HG03139 (cell line): Measurements from ENCODE around the gene TEX14.

ENCODE experiments used
- ATAC-seq: cut with Tn5 transposase; IDR thresholded peaks from one replicate; pipeline ENCODE4 v1.9.1; 2021; ENCODE audit not compliant: unreplicated experiment

Gene TEX14

DNA sequence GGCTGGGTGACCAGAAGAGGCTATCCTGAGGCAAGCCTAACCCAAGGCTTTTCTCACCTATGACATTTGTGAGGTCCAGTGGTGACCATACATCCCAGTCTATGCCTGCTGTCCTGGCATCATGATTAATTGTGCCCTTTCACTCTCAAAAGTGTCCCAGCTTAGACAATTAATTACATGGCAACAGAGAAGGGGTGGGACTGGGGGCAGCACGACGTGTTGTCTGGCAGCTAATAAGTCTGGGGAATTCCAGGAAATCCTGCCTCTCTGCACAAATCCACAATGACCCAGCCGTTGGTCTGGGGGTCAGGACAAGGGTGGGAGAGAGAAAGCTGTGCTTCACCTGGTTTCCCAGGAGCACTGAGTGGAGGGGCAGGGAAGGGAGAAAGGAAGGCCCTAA, 163.4 kb downstream of the TEX14 start:
- no peak for ATAC-seq

- ATAC-seq = no peak
These were observed 163.9 kb downstream of the TEX14 start for GRCh38 chr17:58527949-58528348.

GRCh38 chr17:58527306-58527705, 164.5 kb downstream of the TEX14 start:
- no peak for ATAC-seq

DNA sequence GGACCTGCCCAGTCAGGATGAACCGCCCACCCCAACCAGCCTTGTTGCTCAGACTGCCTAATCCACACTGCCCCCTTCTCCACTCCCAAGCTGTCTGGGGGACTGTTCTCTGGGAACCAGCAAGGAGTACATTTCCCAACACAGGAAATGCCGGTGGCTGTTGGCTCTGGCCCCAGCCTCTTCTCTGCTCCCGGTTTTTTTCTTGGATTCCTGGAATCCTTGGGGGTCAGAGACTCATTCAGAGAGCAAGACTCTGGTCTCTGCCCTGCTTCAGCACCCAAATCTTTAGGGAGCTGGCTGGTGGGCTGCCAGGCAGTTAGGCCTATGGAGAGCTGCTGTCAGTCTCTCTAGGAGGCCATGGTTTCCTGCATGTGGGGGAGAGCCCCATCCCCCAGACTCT, 166.6 kb downstream of the TEX14 start:
- ATAC-seq = no peak

DNA sequence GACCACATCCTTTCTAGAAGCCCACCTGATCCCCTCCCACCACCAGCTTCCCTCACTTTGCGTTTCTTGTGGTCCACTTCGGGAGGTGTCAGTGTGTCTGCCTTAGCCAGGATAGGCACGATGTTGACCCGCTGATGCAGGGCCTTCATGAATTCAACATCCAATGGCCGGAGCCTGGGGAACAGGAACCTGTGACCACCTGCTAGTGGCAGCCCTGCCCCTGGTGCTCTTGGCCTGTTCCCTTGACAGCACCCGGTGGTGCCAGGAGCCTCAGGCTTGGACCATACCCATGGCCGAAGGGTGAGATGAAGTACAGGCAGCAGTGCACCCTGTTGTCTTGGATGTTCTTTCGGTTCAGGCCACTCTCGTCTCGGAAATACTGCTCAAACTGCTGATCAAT, 170.2 kb downstream of the TEX14 start:
- ATAC-seq = no peak

DNA sequence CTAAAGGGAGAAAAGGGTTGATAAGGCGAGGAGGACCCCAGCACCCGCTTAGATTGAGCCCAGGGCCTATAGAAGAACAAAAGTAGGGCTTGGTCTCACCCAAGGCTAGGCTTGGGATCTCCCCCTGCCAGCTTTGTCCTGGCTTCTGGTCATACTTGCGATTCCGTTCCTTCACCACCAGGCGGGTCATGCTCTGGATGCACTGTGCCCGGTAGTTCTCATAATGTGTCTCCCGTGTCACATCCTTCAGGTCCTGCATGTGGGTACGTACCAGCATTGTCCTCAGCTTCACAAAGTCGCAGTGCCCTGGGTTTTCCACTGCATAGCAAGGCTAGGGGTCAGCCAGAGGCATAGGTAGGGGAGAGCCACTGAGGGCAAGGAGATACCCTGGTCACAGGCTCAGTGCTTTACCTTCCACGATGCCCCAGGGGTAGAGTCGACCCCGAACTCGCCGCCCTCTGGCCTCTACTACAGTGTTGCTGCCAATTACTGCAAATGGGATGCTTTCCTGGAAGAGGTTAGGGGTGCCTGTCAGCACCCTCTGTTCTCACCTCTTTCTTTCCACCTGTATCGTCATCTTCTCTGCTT, 170.9 kb downstream of the TEX14 start:
- no peak for ATAC-seq

- ATAC-seq = peak; percentile 74
These were observed 173.8 kb downstream of the TEX14 start for GRCh38 chr17:58517928-58518609.

- no peak for ATAC-seq
These were observed 174.4 kb downstream of the TEX14 start for GRCh38 chr17:58517378-58517927.

DNA sequence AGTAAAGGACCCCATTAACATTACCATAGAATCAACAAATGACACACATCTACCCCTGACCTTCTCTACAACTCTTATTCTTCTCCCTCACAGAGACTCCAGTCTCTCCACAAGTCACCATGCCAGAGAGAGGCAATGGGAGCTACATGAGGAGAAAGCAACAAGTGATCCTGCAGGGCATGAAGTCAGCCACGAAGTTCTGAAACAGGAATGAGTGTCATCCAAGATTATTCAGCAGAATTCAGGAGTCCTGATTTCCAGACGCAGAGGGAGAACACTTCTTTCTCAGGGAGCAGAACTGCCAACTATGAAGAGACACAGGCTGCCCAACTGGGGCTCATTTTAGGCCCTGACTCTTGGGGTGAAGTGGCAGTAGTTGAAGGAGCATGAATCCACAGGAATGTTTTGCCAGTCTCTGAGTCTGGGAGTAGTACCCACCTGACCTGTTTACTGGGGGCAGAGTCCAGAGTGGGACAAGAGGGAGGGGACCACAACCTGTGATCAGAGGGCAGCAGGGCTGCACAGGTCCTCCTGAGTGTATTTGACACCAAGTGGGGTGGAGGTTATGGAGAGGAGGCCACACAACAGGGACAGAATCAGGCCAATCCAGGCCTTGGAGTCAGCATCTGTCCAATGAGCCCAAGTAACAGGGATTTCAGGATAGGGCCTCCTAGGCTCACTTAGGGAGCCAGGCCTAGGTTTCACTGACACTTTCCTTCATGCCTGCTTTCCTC, 175.0 kb downstream of the TEX14 start:
- ATAC-seq = no peak

- no peak for ATAC-seq
These were observed 176.6 kb downstream of the TEX14 start for GRCh38 chr17:58515286-58515685.

DNA sequence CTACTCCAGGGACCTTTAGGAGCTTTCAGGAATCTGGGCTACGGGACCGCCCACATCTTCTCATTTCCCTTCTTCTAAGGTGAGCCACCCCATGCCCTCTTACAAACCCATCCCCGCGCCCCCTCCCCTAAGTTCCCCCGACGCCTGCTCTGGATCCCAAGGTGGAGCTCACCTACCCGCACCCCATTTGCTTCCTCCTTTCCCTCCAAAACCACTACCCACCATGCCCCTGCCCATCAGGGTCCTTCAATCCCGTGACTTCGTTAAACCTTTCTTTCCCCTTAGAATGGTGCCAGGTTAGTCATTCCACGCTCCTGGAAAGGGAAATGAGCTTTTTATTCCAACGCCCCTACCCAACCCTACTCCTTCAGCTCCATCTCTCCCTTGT, 177.1 kb downstream of the TEX14 start:
- no peak for ATAC-seq

DNA sequence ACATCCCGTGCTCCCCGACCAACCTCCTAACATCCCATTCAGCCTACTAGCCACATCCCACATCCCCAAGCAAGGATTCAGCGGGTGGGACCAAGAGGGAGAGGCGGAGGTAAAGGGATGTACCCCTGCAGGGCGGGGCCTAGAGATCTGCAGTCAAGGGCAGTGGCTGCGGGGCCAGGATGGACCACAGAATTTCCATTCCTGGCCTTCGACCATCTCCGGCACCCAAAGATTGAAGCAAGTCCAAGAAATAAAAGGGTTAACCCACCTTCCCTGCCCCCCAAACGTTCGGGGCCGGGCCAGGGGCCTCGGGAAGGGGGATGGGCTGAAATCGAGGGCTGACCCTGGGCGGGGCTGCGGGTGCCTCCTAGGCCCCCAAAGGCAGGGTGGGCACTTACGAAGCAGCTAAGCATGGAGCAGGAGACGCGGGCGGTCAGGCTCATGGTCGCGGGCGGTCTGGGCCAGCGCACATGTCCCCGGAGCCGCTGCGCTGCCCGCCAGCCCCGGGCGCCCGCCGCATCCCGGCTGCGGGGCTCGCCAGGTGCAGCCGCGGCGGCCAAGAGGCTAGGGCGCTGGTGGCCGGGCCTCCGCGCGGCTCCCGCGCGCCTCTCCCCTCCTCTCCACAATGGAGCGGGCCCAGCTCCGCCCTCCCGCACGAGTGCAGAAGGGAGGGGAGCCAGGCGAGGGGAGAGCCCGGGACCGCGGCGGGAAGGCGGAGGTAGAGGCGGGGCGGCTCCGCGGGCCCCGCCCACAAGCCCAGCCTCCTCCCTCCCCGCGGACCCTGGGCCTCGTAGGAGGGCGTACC, 177.7 kb downstream of the TEX14 start, which contains the start of gene MTMR4:
TSS of gene MTMR4 (minus strand) at position 674 of the 805 bp plus-strand sequence. CDS start at position 443, 231 bp downstream.
- no peak for ATAC-seq

DNA sequence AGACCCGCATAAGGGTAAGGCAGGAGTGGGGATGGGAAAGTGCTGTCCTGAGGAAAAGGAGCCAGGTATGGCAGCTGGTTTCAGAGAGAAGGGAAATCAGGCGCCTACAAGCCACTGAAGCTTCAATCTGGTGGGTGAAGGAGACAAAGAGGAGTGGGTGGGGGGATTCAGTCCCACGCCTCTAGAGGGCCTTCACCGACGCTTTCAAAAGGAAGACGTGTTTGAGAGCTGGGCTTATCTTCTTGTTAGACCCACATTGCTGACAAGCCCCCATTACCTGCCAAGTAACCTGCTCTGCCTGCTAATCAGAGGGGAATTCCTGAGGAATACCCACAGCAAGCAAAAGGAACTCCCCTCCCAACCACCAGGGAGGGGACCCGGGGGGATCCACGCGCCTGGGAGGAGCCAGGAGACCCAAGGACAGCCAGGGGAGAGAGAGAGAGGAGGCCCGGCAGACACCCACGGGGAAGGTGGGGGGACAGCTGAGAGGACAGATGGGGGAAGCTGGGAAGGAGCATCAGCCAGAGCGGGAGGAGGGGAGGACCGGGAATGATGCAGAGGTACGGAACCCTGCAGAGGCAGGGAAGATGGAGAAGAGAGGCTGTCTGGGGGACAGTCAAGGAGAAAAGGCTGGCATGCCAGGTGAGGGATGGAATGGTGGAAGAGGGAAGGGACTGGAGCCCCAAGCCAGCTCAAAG, 178.4 kb downstream of the TEX14 start:
- ATAC-seq = no peak

DNA sequence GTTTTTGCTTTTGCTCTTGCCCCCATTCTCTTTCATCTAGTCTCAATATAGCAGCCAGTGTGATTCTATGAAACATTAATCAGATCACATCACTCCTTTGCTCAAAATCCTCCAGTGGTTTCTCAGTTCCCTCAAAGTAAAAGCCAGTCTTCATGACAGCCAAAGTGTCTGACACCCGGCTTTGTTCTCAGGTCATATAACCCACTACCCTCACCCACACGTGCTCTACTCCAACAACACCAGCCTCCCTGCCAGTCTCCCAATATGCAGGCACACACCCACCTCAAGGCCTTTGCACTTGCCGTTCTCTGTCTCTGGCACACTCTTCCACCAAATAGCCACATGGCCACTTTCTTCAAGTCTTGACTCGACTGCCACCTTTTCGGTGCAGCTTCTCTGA, 181.8 kb downstream of the TEX14 start:
- no peak for ATAC-seq

- no peak for ATAC-seq
These were observed 183.3 kb downstream of the TEX14 start for GRCh38 chr17:58508341-58509067.

GRCh38 chr17:58507123-58507634, 184.7 kb downstream of the TEX14 start:
- no peak for ATAC-seq
